T-helper 1 cell (primary cell): ENCODE data around the gene PKD1L1.
"Not testable (repeated sequence)": the region's sequence is repeated elsewhere in the genome, so short reads cannot be mapped to it uniquely, and the experiment has no call there.

Source experiments
- DNase-seq, 5 donors: peaks; one replicate each; pipeline ENCODE4 v3.0.0-alpha.2; 2012 to 2020

PKD1L1 gene

DNA sequence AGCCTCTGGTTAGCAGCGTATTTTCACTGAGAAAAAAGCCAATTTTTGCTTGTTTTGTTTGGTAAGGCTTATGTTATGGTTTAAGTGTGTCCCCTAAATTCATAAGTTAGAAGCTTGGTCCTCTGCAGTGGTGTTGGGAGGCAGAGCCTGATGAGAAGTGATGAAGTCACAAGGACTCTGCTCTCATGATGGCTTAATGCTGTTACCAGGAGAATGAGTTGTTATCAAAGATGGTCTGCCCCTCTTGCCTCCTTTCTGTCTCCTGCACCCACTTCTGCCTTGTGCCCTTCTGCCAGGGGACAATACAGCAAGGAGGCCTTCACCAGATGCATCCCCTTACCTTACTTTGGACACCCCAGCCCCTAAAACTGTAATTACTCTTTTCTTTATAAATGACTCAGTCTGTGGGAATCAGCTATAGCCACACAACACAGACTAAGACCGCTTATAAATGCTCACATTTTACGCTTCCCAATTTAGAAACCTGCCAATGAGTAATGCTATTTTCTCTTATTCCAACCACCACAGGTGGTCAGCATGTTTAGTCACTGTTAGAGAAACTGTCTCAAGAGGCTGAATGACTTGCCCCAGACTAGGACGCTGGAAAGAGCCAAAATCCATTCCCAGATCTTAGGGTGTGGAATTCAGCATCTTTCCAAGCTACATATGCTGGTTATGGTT lies 6.1 kb upstream of the PKD1L1 start:
- DNase-seq: no peak

- DNase-seq: no peak
Measured at GRCh38 chr7:47953822-47954221, 5.6 kb upstream of the PKD1L1 start.

DNA sequence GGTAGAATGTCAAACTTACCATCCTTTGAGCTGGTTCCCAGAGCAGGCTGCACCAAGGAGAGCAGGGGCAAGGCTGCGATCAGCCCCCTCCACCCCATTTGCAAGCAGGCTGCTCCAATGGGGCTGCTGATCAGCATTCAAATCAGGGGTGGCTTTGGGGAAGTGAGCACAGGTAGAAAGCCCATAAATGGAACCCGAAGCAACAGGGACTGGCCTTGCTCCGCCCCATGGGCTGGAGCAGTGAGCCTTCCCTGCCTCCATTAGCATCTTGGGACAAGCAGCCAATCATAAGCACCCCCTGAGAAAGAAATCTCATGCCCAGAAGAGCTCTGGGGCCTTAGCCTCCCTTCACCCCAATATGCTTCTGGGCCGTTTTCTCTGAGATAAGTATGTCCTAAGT lies 4.0 kb upstream of the PKD1L1 start:
- DNase-seq: no peak

DNA sequence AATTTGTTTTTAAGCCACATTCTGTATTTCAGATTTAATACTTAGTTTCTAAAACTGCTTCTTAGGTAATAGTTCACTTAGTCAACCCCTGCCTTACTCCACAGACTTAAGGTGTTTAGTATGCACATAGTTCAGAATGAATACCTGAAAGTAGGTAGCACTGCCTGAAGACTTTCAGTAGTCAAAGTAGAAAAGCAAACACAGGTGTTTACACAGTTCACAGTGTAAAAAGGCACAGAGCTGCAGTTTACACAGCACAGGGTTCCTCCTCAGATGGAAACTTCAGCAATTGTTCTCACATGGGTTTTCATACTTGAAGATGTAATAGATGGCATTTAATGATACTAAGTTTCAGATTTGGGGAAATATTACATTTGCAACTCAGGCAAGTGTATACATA lies 3.1 kb upstream of the PKD1L1 start:
- DNase-seq: no peak

DNA sequence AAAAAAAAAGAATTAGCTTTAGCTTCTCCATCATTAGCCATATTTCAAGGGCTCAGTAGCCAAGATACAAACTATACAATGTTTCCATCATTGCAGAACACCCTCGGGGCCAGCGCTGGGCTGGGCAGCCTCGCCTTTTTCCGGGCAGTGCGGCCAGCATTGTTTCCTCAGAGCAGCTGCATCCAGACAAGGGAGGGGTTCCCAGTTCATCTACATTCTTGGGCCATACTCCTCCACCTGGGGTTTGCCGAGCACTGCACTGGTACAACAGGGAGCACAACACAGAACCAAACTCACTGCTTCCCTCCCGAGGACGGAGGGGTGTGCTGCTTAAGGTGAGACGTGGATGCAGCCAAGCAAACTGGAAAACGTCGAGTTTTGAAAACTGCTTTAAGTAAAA lies 2.4 kb upstream of the PKD1L1 start:
- DNase-seq: no peak

DNA sequence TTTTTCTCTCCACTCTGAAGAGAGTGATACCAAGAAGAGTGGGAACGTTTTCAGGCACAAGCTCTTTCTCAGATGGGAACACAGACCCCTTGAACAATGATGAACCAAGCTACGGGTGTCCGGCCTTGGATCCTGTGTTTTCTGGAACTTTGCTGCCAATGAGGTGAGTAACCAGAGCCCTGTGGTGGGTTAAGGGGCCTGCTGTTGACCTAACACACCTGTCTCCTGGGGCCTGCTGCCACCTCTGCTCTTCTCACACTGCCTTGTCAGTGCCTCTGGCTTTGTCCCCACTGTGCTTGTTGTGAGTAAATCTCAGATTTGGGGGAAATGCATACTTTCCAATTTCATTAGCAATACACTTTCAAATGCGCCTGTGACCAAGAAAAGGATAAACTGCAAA lies 1.4 kb upstream of the PKD1L1 start:
- no peak for DNase-seq

DNA sequence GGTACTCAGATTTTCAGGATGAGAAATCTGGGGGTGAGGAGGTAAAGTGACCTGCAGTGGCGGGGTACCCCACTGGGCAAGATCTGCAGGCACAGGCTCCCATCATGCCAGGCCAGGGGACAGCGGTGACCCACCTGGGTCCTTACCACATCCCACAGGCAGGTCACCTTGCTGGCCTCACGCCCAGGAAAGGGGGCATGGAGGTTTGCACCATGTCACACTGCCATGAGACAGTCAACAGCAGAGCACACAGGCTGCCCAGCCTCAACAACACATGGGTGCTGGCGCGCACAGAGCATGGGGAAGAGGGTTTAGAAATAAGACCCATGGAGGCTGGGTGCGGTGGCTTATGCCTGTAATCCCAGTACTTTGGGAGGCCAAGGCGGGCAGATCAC lies 914 bp downstream of the PKD1L1 start:
- DNase-seq: no peak

GRCh38 chr7:47946581-47947354 lies 1.5 kb downstream of the PKD1L1 start:
- no peak for DNase-seq

DNA sequence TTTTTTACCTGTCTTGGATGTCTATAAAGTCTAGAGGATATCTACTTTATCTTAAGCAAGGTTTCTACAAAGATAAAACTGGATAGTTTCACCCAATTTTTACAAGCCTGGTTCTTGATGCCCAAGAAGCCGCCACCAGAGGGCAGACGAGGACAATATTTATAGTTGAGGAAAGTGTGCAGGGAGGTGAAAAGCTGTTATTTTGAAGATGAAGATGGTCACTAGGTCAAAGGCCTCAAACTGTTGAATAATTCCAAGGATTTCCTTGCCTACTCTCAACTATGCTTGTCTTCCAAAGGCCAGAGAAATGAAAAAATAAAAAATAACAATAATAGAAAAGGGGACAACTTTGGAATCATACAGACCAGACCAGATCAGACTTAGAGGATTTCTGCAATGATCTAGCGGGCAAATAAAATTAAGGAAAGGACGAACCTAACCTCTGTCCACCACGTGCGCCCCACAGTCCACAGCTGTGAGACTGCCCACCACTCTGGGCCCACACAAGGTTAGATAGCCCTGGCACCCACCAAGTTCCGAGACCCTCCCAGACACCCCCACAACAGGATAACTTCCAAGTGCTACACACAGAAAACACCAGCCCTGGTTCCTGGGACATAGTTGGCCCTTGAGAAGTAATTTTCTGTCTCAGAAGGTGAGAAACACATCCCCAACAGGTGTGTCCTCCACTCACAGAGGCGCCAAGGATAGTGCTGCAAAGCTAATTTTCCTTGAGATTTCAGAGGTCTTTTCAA lies 2.8 kb downstream of the PKD1L1 start:
- peak; percentile 34 to 72 (median 47) for DNase-seq

- DNase-seq: no peak
Measured at GRCh38 chr7:47944536-47945260, 3.6 kb downstream of the PKD1L1 start.

DNA sequence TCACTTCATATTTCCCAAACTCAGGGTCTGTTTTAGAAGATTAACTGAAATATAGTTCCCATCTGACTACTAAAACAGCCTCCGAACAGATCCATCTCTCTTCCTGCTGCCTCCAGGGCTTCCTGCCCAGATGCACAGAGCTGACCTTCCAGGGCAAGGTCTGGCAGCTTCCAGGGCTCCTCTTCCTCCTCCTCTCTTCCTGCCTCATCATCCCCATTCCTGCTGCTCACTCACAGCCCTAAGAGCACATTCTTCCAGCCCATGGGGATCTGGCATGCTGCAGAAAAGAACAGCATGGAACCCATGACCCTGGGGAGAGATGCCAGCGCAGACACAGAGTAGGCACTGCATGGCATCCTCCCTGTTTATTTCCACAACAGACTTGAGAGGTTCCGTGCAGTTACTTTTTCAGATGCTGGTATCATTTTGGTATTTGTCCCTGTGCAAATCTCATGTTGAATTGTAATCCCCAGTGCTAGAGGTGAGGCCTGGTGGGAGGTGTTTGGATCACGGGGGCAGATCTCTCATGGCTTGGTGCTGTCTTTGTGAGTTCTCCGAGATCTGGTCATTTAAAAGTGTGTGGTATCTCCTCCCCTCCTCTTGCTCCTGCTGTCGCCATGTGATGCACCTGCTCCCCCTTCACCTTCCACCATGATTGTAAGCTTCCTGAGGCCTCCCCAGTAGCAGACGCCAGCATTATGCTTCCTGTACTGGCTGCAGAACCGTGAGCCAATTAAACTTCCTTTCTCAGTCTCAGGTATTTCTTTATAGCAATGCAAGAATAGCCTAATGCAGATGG lies 4.4 kb downstream of the PKD1L1 start:
- no peak for DNase-seq

GRCh38 chr7:47942651-47943050 lies 5.6 kb downstream of the PKD1L1 start:
- not testable (repeated sequence) for DNase-seq

- DNase-seq: no peak
Measured at GRCh38 chr7:47942132-47942531, 6.1 kb downstream of the PKD1L1 start.

DNA sequence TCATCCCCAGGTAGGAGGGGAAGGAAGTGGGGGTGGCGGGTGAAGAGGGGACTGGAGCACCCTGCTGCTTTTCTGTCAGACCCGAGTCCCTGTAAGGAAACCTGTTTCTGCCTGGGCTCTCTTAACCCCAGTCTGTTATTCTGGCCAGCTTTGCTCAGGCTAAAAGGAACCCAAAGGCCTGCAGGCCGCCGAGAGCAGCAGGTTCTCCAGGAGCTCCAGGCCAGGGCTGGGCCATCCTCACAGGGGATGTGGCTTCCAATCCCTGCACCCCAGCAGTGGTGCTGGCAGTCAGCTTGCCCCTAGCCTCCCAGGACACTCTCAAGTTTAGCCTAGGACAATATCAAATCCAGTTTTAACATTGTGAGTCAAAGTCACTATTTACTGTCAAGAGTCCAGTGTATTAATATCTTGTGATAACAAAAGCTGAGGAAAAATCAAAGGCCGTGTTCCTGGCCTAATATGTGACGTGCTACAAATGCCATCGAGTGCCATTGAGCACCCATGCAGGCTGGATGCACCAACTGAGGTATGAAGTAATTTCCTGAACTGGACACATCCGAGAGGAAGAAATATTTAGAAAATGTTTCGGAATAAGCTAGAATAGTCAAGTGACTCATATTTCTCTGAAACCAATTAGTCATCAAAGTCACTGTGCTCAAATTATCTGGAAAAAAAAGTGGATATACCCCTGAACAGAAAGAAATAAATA lies 7.0 kb downstream of the PKD1L1 start:
- DNase-seq: no peak

GRCh38 chr7:47940088-47941013 lies 7.9 kb downstream of the PKD1L1 start:
- DNase-seq: no peak

- DNase-seq: no peak
Measured at GRCh38 chr7:47939425-47940036, 8.7 kb downstream of the PKD1L1 start.

DNA sequence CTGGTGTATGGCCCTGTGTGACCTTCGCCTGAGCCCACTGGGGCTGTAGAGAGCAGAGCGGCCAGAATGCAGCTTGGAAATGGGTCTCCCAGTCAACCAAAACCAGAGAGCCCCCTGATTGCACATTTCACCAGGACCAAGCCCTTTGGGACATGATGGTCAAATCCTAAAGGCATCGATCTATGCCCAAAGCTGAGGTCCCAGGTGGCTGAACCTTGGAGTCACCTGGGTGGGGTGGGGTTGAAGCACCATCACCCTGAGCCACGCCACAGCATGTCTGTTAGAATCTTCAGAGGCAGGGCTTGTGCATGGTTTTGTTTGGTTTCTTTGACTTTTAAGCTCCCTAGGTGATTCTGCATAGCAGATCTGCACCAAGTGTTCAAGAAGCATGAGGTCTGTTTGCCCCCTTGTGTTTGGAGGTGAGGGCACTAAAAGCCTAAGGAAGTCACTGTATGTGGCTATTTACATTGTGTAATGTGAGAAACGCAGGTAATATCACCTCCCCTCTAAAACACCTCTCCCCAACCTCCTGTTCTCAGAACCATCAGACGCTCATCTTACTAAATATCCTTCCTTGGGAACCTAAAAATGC lies 9.6 kb downstream of the PKD1L1 start:
- no peak for DNase-seq

DNA sequence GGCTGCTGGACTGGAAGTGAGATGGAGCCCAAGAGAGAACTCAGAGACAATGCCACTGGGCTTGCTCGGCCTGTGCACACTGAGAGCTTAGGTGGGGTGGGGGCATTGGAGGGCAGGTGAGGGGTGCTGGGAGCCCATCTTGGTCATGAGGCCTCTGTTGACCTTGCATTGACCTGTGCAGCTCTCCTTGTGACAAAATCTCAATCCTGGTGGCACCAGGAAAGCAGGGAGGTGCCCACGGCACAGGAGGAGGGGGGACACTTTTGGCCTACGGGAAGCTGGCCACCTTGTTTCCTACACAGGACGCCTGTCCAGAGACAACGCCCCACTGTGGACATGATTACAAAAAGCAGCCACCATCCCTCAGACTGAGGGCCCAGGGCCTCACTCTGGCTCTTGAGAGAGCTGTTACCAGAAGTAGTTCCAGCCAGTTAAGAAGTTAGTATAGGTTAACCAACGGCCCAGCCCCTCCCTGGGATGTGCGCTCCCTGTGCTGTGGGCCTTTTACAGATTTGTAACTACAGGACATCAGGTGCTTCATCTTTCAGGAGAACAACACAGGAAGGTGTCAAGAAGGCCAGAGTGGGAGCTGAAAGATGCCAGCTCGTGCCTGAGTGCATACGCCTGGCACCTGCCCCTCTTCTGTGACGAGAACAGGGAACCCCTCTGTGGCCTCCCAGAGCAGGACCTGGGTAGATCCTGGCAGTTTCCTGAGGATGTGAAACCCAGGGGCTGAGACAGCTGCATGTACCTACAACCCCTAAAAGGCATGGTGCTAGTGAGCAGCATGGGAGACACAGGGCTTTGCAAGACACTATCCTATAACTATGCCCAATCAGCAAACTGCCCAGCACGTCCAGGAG lies 10.3 kb downstream of the PKD1L1 start:
- DNase-seq: no peak
